Loucy (cell line): Measurements from ENCODE around the gene PODXL2.
A peak's percentile ranks its signal among the peaks of the same experiment; 100 is the strongest.
"Not testable (repeated sequence)": the region's sequence is repeated elsewhere in the genome, so short reads cannot be mapped to it uniquely, and the experiment has no call there.

Experiments
- H2AFZ ChIP-seq: fragments of 200-600 bp; sonication (generic); 2 replicates; pipeline ENCODE4 v1.6.0; 2016; ENCODE audit warnings: antibody characterized with exemption, mild to moderate bottlenecking, low read length, moderate library complexity
- H3F3A ChIP-seq: fragments of 200-600 bp; 2 replicates; pipeline ENCODE4 v1.6.0; 2016; ENCODE audit warnings: antibody characterized with exemption, low read depth, mild to moderate bottlenecking
- H3K27me3 ChIP-seq: fragments of 200-600 bp; sonication (generic); 2 replicates; pipeline ENCODE4 v1.6.1; 2014; ENCODE audit warnings: low read length, mild to moderate bottlenecking; ENCODE audit not compliant: insufficient read depth, poor library complexity, severe bottlenecking
- H3K36me3 ChIP-seq: fragments of 200-600 bp; sonication (generic); 2 replicates; pipeline ENCODE4 v1.6.1; 2016; ENCODE audit warnings: low read length; ENCODE audit not compliant: insufficient read depth
- H3K4me1 ChIP-seq: fragments of 200-600 bp; sonication (generic); 2 replicates; pipeline ENCODE4 v1.5.1; 2014; ENCODE audit warnings: low read length, mild to moderate bottlenecking; ENCODE audit not compliant: insufficient read depth, poor library complexity, severe bottlenecking
- H3K4me2 ChIP-seq: fragments of 200-600 bp; sonication (generic); 2 replicates; pipeline ENCODE4 v1.6.0; 2014; ENCODE audit warnings: antibody characterized with exemption, low read length, low read depth, mild to moderate bottlenecking; ENCODE audit not compliant: poor library complexity, severe bottlenecking
- H3K4me3 ChIP-seq: fragments of 200-600 bp; sonication (generic); 2 replicates; pipeline ENCODE4 v1.5.1; 2014; ENCODE audit warnings: low read length, mild to moderate bottlenecking, mixed read lengths; ENCODE audit not compliant: poor library complexity, severe bottlenecking
- H3K79me2 ChIP-seq: fragments of 200-600 bp; sonication (generic); 2 replicates; pipeline ENCODE4 v1.6.1; 2014; ENCODE audit warnings: low read length; ENCODE audit not compliant: insufficient read depth
- H3K9ac ChIP-seq: fragments of 200-600 bp; sonication (generic); 2 replicates; pipeline ENCODE4 v1.6.0; 2014; ENCODE audit warnings: mild to moderate bottlenecking, low read depth, low read length, moderate library complexity; ENCODE audit not compliant: poor library complexity, severe bottlenecking
- H3K9me2 ChIP-seq: fragments of 200-600 bp; sonication (generic); replicated peaks from 2 replicates; pipeline ENCODE4 v1.6.1; 2016; ENCODE audit warnings: low read depth, low read length, mixed read lengths
- H3K9me3 ChIP-seq: fragments of 200-600 bp; sonication (generic); 2 replicates; pipeline ENCODE4 v1.6.1; 2014; ENCODE audit warnings: mild to moderate bottlenecking, antibody characterized with exemption, low read length, low read depth; ENCODE audit not compliant: insufficient read depth
- H4K20me1 ChIP-seq: fragments of 200-600 bp; sonication (generic); 2 replicates; pipeline ENCODE4 v1.6.0; 2014; ENCODE audit warnings: antibody characterized with exemption, low read length, mild to moderate bottlenecking; ENCODE audit not compliant: insufficient read depth, poor library complexity, severe bottlenecking
- CTCF ChIP-seq: fragments of 200-600 bp; sonication (generic); conservative IDR thresholded peaks from 2 replicates; pipeline ENCODE4 v1.5.1; 2014; ENCODE audit warnings: mild to moderate bottlenecking, antibody characterized with exemption, low read length
- EZH2phosphoT487 ChIP-seq: fragments of 200-600 bp; IDR thresholded peaks from 2 replicates; pipeline ENCODE4 v1.6.1; 2018; ENCODE audit warnings: antibody characterized with exemption, mild to moderate bottlenecking, moderate library complexity, borderline replicate concordance

PODXL2 gene

GRCh38 chr3:127652246-127652995 is 23.4 kb downstream of the PODXL2 start:
- Histone ChIP-seq H3F3A (no peaks in the 10 kb centered on the region), H3K4me1 (no peaks in the 10 kb centered on the region), H3K4me3 (no peak overlapping the region), H4K20me1 (no peaks in the 10 kb centered on the region), H3K36me3 (no peaks in the 10 kb centered on the region), H3K79me2 (no peaks in the 10 kb centered on the region), H3K4me2 (no peak overlapping the region), H3K9me3 (no peaks in the 10 kb centered on the region), H2AFZ (no peak overlapping the region; the same call in 1 of the 2 replicates), H3K9ac (no peak overlapping the region), H3K9me2 (no peaks in the 10 kb centered on the region), H3K27me3 (no peaks in the 10 kb centered on the region)
- TF ChIP-seq EZH2phosphoT487 (no peak), CTCF (peak; percentile 92)

- no peaks in the 10 kb centered on the region for H3K4me1 ChIP-seq
- no peaks in the 10 kb centered on the region for H3K36me3 ChIP-seq
- H3K9me2 ChIP-seq, result no peaks in the 10 kb centered on the region
- no peaks in the 10 kb centered on the region for H4K20me1 ChIP-seq
- H3K4me3 ChIP-seq, result no peak overlapping the region
- no peaks in the 10 kb centered on the region for H3K9me3 ChIP-seq
- no peaks in the 10 kb centered on the region for H3K79me2 ChIP-seq
- H2AFZ ChIP-seq, result no peak overlapping the region
- no peaks in the 10 kb centered on the region for H3K27me3 ChIP-seq
- H3K4me2 ChIP-seq, result no peak overlapping the region
- H3F3A ChIP-seq, result no peaks in the 10 kb centered on the region
- H3K9ac ChIP-seq, result no peak overlapping the region
- TF ChIP-seq CTCF, result no peak
- no peak for TF ChIP-seq EZH2phosphoT487
Measured at GRCh38 chr3:127654374-127654773, 25.4 kb downstream of the PODXL2 start.

GRCh38 chr3:127654993-127655392 is 26.0 kb downstream of the PODXL2 start:
- not testable (repeated sequence) for H3K4me2 ChIP-seq

DNA sequence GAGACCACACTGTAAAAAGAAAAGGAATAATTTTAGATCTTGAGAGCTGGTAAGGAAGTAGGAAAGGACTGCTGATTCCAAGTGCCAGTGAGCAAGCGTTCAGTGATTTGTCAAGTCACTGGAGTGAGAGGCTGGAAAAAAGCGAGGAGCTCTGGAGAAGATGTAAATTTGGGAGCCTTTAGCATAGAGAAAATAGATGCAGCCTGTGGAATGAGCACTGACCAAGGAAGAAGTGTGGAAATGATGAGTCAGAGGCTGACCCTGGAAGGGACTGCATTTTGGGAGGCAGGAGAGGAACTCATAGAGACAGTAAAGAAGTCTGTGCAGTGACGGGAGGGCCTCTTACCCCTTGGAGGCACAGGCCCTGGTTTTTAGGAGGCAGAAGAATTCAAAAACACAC is 26.7 kb downstream of the PODXL2 start:
- H3K9ac ChIP-seq, result no peak overlapping the region
- H3K9me3 ChIP-seq, result no peaks in the 10 kb centered on the region
- H3K4me2 ChIP-seq, result no peak overlapping the region

More at GRCh38 chr3:127654993-127655392, 26.0 kb downstream of the PODXL2 start:
- H4K20me1 ChIP-seq, H3F3A ChIP-seq, H3K79me2 ChIP-seq, H3K9me2 ChIP-seq, H2AFZ ChIP-seq, H3K4me3 ChIP-seq, H3K9ac ChIP-seq, H3K4me1 ChIP-seq, H3K27me3 ChIP-seq, H3K9me3 ChIP-seq, H3K36me3 ChIP-seq: not testable (repeated sequence)

More for the DNA sequence above, 26.7 kb downstream of the PODXL2 start:
- H3K79me2 ChIP-seq, result no peaks in the 10 kb centered on the region
- TF ChIP-seq EZH2phosphoT487 (no peak), CTCF (no peak)
- H3K27me3 ChIP-seq, result no peaks in the 10 kb centered on the region
- H3K36me3 ChIP-seq, result no peaks in the 10 kb centered on the region
- no peaks in the 10 kb centered on the region for H3K4me1 ChIP-seq
- no peaks in the 10 kb centered on the region for H4K20me1 ChIP-seq
- no peaks in the 10 kb centered on the region for H3F3A ChIP-seq
- no peak overlapping the region for H2AFZ ChIP-seq
- H3K4me3 ChIP-seq, result no peak overlapping the region
- H3K9me2 ChIP-seq, result no peaks in the 10 kb centered on the region
